Stimulated activated CD4-positive, alpha-beta T cell treated with anti-CD3 and anti-CD28 coated beads, Interleukin-12 subunit alpha, Interleukin-12 subunit beta, amount 100 ng/mL, for 48 hours (primary cell): ENCODE results near the gene CCSER1.
"Not testable (repeated sequence)": the region's sequence is repeated elsewhere in the genome, so short reads cannot be mapped to it uniquely, and the experiment has no call there.

ENCODE experiments used
- DNase-seq, 3 donors: peaks; one replicate each; pipeline ENCODE4 v3.0.0-alpha.2; 2020; ENCODE audit warnings: low read depth in 2 of 3, low spot score in 1 of 3

The CCSER1 gene

DNA sequence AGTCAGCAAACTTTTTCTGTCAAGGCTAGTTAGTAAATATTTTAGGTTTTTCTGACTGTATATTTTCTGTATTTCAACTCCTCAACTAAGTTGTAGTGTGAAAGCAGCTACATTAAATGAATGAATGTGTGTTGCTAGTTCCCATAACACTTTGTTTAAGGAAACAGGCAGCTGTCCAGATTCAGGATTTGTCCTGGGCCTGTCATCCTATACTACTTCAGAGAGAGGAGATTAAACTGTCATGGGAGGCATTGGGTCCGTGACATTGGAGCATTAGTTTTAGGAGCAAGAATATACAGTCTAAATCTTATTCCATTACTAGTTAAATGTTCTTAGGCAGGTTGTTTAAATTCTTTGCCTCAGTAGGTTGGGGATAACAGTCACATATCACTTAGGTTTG, 516.0 kb downstream of the CCSER1 start:
- DNase-seq = no peak

DNA sequence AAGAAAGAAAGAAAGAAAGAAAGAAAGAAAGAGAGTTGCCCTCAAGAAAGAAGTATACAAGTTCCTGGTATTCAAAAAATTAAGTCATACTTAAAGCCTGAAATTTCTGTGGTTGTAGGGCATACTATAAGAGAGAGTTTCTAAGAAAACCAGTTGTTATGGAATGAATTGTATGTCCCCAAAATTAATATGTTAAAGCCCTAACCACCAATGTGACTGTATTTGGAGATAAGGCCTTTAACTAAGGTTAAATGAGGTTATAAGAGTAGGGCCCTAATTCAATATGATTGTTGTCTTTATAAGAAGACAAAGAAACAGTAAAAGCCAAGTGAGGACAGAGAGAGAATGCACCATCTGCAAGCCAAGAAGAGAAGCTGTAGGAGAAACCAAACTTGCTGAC, 521.1 kb downstream of the CCSER1 start:
- no peak for DNase-seq

DNA sequence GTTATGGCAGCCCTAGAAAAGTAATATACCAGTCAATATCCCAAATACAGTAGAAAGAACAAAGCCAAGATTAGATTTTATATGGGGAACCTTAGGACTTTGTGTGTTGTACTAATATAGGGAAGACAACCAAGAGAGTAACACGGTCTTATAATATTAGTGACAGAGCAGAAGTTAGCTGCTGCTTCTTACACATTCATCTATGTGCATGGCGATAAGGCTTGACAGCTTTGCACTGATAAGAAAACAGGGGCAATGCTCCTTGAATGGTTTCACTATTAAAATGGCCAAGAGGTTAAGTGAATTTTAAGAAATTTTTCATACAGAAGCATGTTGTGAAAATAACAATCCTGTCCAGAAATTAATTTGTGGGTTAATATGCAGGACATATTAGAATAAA, 521.6 kb downstream of the CCSER1 start:
- no peak for DNase-seq

DNA sequence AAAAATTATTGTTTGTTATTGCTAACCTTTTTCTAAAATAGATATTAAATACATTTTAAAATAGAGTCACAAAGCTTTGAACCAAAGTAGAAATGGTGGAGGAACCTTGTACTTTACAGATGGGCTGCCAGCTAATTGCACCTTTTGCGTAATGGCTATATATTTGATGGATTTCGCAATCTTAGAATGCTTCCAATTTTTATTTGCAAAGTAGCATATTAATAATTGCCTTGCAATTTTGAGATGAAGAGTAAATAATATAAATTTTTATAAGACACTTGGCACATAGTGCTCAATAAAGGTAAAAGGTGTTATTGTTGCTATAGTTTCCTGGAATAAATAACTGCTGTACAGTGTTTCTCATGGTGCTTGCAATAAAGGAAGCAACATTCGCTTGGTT, 533.5 kb downstream of the CCSER1 start:
- DNase-seq = no peak

DNA sequence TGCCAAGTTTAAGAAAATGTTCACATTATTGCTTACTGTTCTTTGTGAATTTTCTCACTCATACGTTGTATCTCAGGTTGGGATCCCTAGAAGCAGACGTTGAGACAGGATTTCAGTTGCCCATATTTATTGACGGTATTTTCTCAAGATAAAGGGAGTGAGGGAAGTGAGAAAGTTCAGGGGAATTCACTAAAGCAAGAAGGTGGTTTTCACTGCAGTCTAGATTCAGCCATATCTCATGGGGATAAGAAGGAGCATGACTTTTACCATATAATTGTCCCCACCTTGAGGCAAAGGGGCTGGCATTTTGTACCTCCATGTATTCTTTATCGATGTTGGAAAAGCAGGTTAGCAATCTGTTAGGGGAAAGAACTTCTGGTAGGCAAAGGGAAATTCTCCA, 543.0 kb downstream of the CCSER1 start:
- DNase-seq = no peak

DNA sequence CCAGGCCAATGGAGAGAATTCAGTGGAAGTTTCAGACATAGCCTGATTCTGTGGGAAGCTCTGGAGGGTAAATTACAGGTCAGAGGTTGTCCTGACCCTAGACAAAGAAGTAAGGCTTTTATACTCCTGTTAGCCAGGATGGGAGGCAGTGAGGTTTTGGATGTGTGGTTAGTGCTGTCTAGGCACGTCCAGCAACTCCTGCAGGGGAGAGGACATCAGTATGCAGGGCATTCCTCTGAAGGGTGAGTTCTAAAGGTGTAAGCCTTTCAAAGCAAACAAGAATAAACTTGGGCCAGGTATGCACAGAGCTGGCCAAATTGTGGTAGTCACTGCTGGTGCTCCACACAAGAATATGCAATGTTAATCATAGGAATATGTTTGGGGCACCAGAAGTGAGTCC, 562.5 kb downstream of the CCSER1 start:
- DNase-seq = no peak

DNA sequence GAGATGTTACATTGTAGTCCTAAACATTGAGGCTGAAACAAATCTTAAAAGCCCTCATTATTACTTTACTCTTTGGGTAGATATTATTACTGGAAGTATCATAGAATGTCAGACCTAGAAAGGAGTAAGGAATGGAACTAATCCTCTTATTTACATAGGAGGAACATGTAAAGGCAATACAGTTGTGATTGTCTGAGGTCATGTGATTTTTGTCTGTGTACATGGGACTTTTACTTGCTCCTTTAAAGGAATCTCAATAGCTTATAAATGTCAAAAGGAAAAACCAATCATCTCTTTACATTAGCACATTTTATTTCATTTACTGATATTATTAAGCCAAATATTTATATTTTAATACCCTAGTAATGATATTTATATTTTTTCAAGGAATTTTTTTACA, 568.2 kb downstream of the CCSER1 start:
- DNase-seq = no peak

DNA sequence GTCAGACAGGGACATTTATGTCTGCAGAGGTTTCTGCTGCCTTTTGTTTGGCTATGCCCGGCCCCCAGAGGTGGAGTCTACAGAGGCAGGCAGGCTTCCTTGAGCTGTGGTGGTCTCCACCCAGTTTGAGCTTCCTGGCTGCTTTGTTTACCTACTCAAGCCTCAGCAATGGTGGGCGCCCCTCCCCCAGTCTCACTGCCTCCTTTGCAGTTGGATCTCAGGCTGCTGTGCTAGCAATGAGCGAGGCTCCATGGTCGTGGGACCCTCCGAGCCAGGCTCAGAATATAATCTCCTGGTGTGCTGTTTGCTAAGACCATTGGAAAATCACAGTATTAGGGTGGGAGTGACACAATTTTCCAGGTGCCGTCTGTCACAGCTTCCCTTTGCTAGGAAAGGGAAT, 578.3 kb downstream of the CCSER1 start:
- not testable (repeated sequence) for DNase-seq

DNA sequence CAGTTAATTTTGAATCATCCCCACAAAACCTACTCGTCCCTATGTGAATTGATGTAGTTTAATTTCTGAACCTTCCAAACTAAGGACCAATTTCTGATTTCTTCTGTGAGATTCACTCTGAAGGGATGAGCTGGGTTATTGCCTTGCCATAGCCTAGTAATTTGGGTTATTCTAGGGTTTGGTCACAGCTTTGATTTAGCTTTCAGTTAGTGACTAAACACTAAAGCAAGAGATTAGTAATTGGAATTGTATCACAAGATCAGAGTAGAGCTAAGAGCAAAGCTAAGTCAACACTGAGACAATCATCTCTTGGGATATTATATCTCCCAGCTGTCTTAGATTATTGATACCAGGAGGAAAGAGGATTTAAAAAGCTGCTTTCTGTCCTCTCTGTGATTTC, 588.0 kb downstream of the CCSER1 start:
- no peak for DNase-seq

DNA sequence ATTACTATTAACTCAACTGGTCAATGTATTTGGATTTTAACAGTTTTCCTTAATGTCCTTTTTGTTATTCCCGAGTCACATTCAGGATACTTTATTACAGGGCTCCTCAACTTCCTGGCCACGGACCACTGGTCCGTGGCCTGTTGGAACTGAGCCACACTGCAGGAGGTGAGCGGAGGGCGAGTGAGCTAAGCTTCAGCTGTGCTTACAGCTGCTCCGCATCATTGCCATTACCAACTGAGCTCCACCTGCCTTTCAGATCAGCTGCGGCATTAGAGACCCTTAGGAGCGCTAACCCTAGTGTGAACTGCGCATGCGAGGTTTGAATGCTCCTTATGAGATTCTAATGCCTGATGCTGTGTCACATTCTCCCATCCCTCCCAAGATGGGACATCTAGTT, 591.7 kb downstream of the CCSER1 start:
- DNase-seq = no peak

DNA sequence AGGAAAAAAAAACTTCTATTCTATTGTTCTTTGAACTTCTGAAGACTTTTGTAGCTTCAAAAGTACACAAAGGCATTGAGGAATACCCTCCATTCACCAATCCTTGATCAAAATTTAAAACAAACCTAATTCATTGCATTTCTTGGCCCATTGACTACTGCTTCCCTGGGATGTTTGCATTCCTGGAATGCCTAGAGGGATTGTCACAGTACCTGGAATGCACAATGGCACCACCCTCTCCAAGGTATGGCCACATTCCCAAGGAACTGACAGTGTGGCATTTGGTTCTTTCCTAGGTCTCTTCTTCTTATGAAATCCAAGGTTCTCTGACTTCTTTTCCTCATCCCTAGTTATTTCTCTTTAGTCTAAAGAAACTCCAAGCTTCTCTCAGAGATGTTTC, 600.7 kb downstream of the CCSER1 start:
- no peak for DNase-seq

DNA sequence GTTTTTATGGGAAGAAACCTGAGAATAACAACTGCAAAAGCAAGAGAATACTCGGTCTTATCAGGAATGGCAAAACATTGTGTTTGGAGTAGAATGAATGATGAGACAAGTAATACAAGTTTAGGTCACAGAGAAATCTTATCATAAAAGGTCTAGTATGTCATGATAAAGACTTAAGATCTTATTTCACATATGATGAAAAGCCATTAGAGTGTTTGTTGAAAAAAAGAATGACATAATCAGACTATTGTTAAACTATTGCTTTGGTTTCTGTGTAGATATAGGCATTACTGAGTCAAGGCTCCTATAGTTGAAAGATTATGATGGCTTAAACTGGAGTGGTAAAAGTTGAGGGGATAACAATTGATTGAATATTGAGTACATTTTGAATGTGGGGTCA, 603.6 kb downstream of the CCSER1 start:
- DNase-seq = no peak

DNA sequence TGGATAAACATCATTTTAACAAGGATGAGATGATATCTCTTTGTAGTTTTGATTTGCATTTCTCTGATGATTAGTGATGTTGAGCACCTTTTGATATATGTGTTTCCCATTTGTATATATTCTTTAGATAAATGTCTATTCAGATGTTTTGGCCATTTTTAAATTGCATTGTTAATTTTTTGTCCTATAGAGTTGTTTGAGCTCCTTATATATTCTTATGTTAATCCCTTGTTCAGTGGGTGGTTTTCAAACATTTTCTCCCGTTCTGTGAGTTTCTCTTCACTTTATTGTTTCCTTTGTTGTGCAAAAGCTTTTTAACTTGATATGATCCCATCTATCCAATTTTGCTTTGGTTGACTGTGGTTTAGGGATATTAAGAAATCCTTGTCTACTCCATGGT, 606.0 kb downstream of the CCSER1 start:
- no peak for DNase-seq

DNA sequence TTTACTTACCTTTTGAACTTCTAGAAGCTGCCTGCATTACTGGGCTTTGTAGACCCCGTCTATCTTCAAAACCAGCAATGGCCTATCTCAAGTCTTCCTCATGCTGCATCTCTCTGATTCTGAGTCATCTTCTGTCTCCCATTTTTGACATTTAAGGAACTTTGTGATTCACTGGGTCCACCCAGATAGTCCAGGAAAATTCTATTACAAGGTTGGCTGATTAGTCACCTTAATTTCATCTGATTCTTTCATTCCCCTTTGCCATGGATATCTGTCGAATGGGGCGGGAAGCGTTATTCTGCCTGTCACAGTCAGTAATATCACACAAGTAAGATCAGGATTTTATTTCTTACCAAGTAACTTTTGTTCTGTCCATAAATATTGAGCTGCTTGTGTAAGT, 618.0 kb downstream of the CCSER1 start:
- no peak for DNase-seq

DNA sequence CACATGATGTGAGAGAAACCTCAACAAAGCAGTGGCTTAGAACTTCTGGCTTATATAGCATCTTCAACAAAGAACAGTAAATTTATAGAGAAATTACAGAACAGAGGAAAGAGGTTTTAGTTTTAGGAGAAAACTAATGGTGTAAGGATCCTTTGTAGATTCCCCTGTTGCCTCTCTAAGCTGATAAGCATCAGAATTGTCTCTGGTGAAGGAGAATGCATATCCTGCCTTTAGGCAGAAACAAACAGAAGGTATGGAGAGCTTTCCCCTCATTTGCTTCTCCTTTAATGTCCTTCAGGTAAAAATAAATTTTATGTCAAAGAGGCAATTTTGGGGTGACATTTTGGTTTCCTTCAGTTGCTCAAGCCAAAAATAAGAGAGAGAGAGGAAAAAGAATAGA, 625.9 kb downstream of the CCSER1 start:
- no peak for DNase-seq

DNA sequence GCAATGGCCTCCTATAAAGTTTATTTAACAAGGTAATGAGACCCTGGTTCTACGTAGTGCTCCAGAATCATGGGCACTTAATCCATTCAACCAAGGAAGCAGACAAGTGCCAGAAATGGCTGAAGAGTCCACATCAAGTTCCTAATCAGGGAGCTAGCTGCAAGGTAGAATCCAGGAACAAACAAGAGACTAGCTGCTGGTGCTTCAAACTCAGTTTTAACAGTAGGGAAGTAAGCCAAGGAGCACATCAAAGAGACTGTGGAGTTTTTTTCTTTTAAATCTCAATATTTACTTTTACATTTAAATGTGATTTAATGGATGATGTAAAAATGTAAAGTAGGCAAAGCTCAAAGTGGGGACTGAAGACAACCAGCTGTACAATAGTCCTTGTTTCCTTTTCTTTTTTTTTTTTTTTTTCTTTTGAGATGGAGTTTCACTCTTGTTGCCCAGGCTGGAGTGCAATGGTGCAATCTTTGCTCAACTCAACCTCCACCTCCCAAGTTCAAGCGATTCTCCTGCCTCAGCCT, 630.4 kb downstream of the CCSER1 start:
- DNase-seq = no peak

DNA sequence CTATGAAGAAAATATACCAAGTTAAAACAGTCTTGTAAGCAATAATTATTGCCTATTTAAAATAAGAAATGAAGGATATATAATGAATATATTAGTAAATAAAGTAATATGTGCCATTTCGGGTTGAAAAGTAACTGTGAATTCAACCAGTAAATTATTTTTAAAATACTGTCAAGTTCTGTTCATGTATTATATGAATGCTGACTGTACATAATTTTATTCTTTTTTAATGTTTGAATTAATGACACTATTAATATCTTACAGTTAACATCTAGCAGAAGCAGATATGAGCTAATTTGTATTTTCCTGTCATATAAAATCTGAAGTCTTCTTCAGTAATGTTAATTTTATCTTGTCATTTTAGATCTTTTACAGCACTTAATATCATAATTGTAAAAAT, 632.9 kb downstream of the CCSER1 start:
- no peak for DNase-seq

DNA sequence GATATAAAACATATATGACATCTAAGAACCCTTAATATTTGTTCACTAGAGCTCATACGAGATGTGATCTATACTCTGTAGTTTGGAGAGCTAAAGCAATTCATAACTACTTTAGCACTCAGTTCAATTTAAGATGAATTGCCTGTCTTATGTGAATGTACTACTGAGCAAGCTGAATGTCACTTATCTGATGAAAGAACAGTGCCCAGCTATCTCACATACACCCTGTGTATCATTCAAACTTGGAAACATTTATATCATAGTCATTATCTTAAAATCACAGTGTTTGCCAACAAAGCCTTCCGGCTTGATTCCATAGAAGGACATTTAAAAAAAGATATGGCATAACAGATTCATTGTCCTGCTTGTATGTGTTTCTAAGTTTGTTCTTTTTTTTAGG, 639.6 kb downstream of the CCSER1 start:
- no peak for DNase-seq

DNA sequence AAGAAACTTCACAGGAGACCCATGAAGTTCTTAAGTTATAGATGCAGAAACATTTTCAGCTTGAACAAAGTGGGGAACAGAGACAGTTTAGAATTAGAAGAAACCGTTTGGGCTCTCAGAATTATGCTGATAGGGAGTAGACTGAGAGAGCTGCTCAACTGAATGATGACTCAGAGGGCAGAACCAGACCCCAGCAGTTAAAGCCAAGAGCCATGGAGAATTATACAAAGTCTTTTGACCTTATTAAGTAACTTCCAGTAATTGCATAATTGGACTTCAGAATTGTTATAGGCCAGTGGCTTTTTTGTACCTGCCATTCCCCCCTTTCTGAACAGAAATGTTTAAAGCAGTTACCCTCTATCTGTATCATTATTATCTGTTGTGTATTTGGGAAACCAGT, 642.1 kb downstream of the CCSER1 start:
- no peak for DNase-seq

DNA sequence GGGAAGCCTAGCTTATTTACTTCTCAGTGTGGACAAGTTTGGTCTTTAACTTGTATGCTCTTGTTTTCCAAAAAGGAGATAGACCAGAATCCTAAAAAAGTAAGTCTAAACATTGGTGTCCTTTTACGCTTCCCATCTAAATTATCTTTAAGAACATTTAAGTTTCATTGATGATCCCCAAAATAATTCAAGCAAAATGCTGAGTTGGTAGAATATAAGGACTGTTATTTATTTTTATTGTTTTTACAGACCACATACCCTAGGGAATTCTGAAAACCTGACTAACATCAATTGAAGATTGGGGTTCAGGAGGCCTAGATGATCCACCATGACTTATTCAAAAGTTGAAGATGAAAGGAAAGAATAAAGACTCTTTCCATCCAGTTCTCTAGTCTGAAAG, 653.0 kb downstream of the CCSER1 start:
- no peak for DNase-seq

DNA sequence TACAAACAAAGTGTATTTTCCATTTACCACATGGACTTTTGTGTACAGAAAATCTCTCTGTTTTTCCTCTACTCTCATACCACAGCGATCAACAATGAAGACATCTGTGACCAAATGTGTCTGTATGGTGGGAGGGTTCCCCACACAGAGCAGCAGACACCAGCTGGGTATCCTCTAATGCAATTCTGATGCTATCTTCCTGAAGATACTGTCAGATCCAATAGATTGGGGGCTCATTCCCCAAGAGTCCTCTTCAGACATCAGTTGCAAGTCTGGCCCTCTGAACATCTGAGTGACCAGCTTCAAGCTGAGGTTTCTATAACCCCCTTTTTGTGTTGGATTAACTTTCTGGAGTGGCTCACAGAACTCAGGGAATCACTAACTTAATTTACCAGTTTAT, 659.4 kb downstream of the CCSER1 start:
- no peak for DNase-seq

DNA sequence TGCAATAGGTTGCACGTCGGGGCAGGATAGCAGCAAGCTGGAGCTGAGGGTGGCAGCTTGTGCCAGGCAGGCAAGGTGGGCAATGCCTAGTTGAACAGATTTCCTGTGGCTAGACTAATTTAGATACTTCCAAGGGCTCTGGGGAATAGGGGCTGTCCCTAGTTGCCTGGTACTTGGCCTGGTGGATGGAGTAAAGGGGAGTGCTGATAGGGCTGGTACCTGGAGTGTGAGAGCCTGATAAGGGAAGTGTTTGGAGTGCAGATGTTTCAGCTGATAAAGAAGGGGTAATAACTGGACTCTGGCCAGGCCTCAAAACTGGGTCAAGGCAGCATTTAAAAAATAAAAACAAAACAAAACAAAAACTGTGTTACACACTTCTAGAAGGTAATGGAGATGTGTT, 665.5 kb downstream of the CCSER1 start:
- no peak for DNase-seq

DNA sequence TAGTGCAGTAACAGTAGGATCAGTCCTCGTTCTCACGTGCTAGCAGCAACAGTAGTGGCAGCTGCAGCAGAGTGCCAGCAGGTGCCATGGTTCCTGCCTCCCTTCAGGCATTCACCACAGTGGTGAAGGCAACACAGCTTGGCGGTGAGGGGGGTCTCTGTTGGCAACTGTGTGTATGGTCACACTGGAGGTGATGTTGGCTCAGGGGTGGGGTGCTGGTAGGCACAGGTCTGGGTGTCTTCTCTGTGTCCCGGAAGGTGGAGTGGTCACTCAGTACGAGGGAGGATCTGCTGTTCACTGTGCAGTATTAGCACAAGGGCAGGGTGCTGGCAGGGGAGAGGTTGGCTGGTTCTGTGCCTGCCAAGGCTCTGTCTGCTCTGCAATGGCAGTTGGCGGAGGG, 671.8 kb downstream of the CCSER1 start:
- no peak for DNase-seq

DNA sequence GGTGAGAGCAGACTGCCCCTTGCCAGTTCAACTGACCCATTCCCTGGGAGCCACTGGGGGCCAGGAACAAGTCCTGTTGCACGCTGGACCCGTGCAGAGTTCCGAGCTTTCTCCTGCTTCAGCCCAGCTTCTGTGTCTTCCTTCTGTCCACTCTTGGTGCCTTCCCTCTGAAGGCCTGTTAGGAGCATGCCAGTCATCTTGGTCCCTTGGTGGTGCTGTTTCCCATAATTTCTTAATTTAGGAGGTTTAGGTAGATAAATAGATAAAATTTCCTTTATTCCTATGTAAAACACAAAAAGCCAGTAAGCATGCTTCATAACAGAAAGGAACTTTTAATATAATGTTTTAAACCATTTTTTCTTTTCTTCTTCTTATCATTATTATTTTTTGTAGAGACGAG, 672.7 kb downstream of the CCSER1 start:
- DNase-seq = no peak
